Subcutaneous adipose tissue (tissue), 4 donors: ENCODE measurements around the gene VSTM2B. TPM values are rescaled to one million over a fixed set of nuclear protein-coding genes. Genes with fewer than 3 reads are reported as not detected.

Experiments used
- total RNA-seq, 4 donors: library from RNA; depleted of rRNA; stranded (reverse); fragments of >200 nt; gene quantifications; one replicate each; pipeline ENCODE4 v1.1.0, GENCODE V29; 2016
- TF ChIP-seq, protein P1 (sequence below): fragments of 450-650 bp; IDR thresholded peaks from one replicate; pipeline ENCODE4 v1.5.1; 2016; ENCODE audit warnings: low read depth, mild to moderate bottlenecking, control low read depth, antibody characterized with exemption, moderate library complexity

VSTM2B gene
- total RNA-seq, 4 donors from 2014 or later, result not detected

DNA sequence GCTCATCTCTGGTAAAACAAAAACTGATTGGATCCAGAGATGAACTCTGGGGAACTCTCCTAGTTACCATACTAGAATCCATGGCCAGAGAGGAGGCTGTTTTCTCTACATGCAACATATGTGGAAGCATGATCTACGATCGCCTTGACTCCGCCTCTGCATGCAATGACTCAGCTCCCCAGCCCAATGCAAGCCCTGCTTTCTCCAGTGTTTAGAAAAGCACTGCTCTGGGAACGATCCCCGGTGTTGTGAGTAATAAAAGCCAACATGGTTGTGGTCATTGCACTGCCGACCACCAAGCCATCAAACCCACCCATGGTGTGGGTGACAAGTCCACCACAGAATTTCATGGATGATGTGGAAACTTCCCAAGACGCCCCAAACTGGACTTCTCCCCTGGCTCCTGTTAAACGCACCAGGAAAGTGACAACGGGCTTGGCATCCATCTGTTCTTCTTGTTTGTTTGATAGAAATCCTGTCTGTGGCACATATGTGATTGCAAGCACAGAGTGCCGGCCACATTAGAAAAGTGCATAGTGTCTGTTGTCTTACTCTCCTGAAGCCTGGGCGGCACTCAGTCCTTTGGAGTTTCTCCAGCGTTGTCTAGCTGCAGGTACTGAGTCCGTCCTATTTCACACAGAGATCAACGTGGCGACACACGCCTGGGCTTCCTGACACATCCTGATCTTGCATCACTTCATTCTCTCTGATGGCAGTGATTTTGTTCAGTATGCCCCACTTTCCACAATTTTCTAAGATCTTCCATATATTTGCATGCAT lies 36.4 kb upstream of the VSTM2B start:
- TF ChIP-seq, protein P1, sequence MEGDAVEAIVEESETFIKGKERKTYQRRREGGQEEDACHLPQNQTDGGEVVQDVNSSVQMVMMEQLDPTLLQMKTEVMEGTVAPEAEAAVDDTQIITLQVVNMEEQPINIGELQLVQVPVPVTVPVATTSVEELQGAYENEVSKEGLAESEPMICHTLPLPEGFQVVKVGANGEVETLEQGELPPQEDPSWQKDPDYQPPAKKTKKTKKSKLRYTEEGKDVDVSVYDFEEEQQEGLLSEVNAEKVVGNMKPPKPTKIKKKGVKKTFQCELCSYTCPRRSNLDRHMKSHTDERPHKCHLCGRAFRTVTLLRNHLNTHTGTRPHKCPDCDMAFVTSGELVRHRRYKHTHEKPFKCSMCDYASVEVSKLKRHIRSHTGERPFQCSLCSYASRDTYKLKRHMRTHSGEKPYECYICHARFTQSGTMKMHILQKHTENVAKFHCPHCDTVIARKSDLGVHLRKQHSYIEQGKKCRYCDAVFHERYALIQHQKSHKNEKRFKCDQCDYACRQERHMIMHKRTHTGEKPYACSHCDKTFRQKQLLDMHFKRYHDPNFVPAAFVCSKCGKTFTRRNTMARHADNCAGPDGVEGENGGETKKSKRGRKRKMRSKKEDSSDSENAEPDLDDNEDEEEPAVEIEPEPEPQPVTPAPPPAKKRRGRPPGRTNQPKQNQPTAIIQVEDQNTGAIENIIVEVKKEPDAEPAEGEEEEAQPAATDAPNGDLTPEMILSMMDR, result no peak

DNA sequence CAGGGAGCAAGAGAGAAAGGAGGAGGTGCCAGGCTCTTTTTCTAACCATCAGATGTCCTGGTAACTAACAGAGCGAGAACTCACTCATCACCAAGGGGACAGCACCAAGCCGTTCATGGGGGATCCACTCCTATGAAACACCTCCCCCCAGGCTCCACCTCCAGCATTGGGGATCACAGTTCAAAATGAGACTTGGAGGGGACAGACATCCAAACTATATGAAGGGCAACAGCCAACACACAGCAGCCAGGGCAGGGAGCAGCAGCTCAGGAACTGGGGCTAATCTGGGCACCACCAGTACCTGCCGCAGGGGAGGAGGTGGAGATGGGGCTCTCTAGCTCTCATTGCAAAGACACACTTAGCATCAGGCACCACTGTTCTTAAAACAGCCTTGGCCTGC lies 34.3 kb upstream of the VSTM2B start:
- TF ChIP-seq, protein P1, result no peak

DNA sequence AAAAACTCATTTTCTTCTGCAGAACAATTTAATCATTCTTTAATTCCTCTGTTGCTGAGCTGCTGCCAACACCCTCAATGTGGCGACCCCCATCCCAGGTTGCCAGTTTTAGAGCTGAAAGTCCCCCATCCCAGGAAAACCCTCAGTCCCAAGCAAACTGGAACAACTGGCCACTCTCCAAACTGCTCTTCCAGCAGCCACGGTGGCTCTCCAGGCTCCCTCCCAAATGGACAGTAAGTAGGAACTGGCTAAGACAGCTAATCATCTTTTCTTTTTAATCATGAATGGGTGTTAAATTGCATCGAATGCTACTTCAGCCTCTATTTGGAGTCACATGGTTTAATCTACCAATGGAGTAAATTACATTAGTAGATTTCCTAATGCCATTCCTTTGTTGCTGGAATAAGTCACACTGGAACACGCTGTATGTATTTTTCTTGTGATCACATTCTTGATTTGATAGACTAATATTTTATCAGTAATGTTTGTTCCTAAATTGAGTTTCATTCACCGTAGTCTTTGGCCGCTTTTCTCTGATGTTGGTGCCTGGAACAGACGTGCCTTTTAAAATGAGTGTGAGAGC lies 33.7 kb upstream of the VSTM2B start:
- TF ChIP-seq, protein P1, result no peak

DNA sequence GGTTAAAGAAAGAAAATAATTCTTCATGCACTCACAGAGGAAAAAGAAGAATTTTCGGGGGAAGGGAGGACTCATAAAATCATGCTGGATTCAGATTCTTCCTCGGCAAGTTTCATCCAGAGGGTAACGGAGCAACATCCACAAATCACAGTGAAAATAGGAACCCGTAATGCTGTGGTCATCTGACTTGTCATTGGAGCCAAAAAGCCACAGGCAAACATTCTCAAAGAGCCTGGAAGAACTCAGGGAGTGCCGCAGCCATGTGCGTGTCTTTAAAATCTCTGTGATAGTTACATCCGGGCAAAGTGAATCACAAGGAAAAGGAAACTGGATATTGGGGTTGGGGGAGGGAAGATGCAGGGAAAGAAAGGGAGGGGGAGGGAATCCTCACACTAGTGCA lies 33.0 kb upstream of the VSTM2B start:
- TF ChIP-seq, protein P1, result no peak

DNA sequence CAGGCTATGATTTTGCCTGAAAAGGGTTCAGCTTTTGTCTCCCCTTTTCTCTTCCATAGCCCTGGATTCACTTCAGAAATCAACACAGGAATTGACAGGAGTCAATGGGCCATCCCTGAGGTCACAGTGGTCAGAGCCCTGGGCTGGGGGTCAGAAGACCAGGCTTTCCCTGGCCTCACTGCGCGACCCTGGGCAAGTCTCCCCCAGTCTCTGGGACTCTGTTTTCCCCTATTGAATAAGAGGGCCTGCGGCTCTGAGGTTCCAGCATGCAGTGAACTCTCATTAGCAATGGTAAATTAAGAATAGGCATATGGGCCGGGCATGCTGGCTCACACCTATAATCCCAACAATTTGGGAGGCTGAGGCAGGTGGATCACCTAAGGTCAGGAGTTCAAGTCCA lies 30.7 kb upstream of the VSTM2B start:
- TF ChIP-seq, protein P1, result no peak

DNA sequence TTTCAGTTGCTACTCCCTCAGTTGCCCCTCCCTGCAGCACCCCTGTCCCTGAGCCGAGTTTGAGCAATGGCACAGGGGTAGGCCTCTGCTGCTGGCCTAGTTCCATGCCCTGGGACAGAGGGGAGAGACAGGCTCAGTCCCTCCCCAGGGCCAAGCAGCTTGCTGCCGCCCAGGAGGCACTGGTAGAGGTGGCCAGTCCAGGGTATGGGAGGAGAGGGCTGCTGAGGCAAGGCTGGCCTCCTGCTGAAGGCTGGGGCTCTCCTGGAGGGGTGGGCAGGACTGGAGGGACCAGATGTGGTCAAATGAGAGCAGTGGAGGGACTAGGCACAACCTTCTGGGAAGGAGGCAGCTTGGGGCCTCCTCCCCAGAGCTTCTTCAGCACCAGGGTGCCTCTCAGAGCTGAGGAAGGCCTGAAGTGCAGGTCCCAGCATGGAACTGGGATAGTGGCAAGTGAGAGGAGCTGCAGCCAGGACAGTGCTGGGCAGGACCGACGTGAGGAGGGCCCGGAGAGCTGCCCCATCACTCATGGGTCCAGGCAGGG lies 29.8 kb upstream of the VSTM2B start:
- TF ChIP-seq, protein P1, result no peak

DNA sequence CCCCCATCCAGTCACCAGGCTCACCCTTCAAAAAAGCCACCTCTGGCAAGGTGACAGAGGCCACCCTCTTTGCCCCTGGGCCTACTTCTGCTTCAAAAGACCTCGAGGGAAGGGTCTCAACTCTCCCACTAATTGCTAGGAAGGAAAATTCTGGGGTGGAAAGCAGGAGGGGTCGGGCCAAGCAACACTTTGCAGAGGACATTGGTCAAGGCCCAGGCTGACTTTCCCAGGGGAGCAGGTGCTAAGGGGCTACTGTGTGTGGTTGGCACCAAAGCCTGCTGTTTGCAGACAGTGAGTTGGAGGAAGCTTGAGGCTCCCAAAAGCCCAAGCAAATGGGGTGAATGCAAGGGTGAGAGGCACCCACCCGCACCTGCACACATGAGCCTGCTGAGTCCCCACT lies 28.6 kb upstream of the VSTM2B start:
- TF ChIP-seq, protein P1, result no peak
